Panc1 (cell line): ENCODE measurements around the gene NSMCE3.

Source experiments
- CTCF ChIP-seq: fragments of 450-650 bp; IDR thresholded peaks from 2 replicates; pipeline ENCODE4 v1.5.1; 2017; ENCODE audit warnings: mild to moderate bottlenecking
- POLR2AphosphoS5 ChIP-seq: IDR thresholded peaks from 2 replicates; pipeline ENCODE4 v1.6.1; 2012; ENCODE audit warnings: mild to moderate bottlenecking, low read depth, low read length, moderate library complexity
- REST ChIP-seq, 2 experiments: IDR thresholded peaks; 2 replicates each; pipeline ENCODE4 v1.6.1; 2011 to 2012; ENCODE audit warnings: low read depth in 2 of 2, control low read depth in 1 of 2, low read length in 1 of 2, mild to moderate bottlenecking in 1 of 2, moderate library complexity in 1 of 2; ENCODE audit not compliant: insufficient read depth in 1 of 2
- TCF7L2 ChIP-seq: IDR thresholded peaks from 2 replicates; pipeline ENCODE4 v1.6.1; 2011; ENCODE audit warnings: mild to moderate bottlenecking, low read depth, low read length, inconsistent platforms

GRCh38 chr15:29226436-29227208 is 43.0 kb downstream of the NSMCE3 start:
- TF ChIP-seq CTCF (no peak), POLR2AphosphoS5 (no peak), REST (IDR thresholded peaks at IDR 0.05; ENCODE audit: insufficient read depth in 1 of 2, low read depth in 2 of 2, low read length in 1 of 2) (no peak), TCF7L2 (no peak)
